Anterior cingulate cortex (tissue), 58 donors: ENCODE results near the gene ZNF462.
"Not testable (repeated sequence)": the region's sequence is repeated elsewhere in the genome, so short reads cannot be mapped to it uniquely, and the experiment has no call there.

ENCODE experiments used
- DNase-seq, 58 donors: peaks; one replicate each; lab custom pipeline; 2025; lab: John Stamatoyannopoulos, UW

ZNF462 gene

GRCh38 chr9:106989904-106990303 lies 126.9 kb downstream of the ZNF462 start:
- DNase-seq, result not testable (repeated sequence)

GRCh38 chr9:106992186-106992585 lies 129.2 kb downstream of the ZNF462 start:
- no peak for DNase-seq

GRCh38 chr9:106993603-106994002 lies 130.6 kb downstream of the ZNF462 start:
- no peak for DNase-seq

GRCh38 chr9:106994463-106994862 lies 131.5 kb downstream of the ZNF462 start:
- DNase-seq, result no peak

GRCh38 chr9:107000218-107000617 lies 137.3 kb downstream of the ZNF462 start:
- no peak for DNase-seq

GRCh38 chr9:107005201-107005600 lies 142.2 kb downstream of the ZNF462 start:
- no peak for DNase-seq

- DNase-seq, result no peak
Measured at GRCh38 chr9:107007402-107007801, 144.4 kb downstream of the ZNF462 start.

GRCh38 chr9:107008011-107008410 lies 145.0 kb downstream of the ZNF462 start:
- DNase-seq, result no peak

GRCh38 chr9:107008447-107008846 lies 145.5 kb downstream of the ZNF462 start:
- no peak for DNase-seq

- no peak for DNase-seq
Measured at GRCh38 chr9:107016383-107016782, 153.4 kb downstream of the ZNF462 start.

- no peak for DNase-seq
Measured at GRCh38 chr9:107018861-107019545, 156.0 kb downstream of the ZNF462 start.

- DNase-seq, result peak in 1 of 58 donors; percentile 7
Measured at GRCh38 chr9:107020040-107020530, 157.1 kb downstream of the ZNF462 start.

- DNase-seq, result no peak
Measured at GRCh38 chr9:107024193-107024592, 161.2 kb downstream of the ZNF462 start.

- no peak for DNase-seq
Measured at GRCh38 chr9:107025260-107026035, 162.5 kb downstream of the ZNF462 start.

GRCh38 chr9:107029146-107029545 lies 166.2 kb downstream of the ZNF462 start:
- DNase-seq, result no peak

GRCh38 chr9:107033966-107034365 lies 171.0 kb downstream of the ZNF462 start:
- no peak for DNase-seq

GRCh38 chr9:107034831-107035230 lies 171.9 kb downstream of the ZNF462 start:
- DNase-seq, result no peak

GRCh38 chr9:107036367-107036766 lies 173.4 kb downstream of the ZNF462 start:
- DNase-seq, result no peak

GRCh38 chr9:107039542-107039941 lies 176.6 kb downstream of the ZNF462 start:
- DNase-seq, result no peak

GRCh38 chr9:107042606-107043005 lies 179.6 kb downstream of the ZNF462 start:
- no peak for DNase-seq

GRCh38 chr9:107043886-107044285 lies 180.9 kb downstream of the ZNF462 start:
- DNase-seq, result peak in 9 of 58 donors; percentile 1 to 17 (median 5)

- DNase-seq, result no peak
Measured at GRCh38 chr9:107044872-107045271, 181.9 kb downstream of the ZNF462 start.
